SK-N-SH treated with all-trans-retinoic acid at 6 μM for 48 hours (cell line): ENCODE data around the gene H2AZ1.

ENCODE experiments used
- ARNTL ChIP-seq: fragments of 450-650 bp; formaldehyde crosslinking; IDR thresholded peaks from 2 replicates; pipeline ENCODE4 v1.5.0; 2020; ENCODE audit warnings: low read depth, mild to moderate bottlenecking, moderate library complexity, borderline replicate concordance
- BACH2 ChIP-seq: fragments of 250-450 bp; sonication (Bioruptor Pico); IDR thresholded peaks from 2 replicates; pipeline ENCODE4 v1.9.0; 2021; ENCODE audit warnings: mild to moderate bottlenecking, borderline replicate concordance
- CREB5 ChIP-seq: fragments of 250-450 bp; sonication (Bioruptor Pico); IDR thresholded peaks from 2 replicates; pipeline ENCODE4 v1.5.1; 2020; ENCODE audit warnings: low read depth, mild to moderate bottlenecking, moderate library complexity
- CSDC2 ChIP-seq: fragments of 250-450 bp; sonication (Bioruptor Pico); IDR thresholded peaks from 2 replicates; pipeline ENCODE4 v1.5.0; 2020; ENCODE audit warnings: mild to moderate bottlenecking, moderate library complexity
- GLIS3 ChIP-seq: fragments of 250-450 bp; sonication (Bioruptor Pico); IDR thresholded peaks from 2 replicates; pipeline ENCODE4 v1.5.0; 2020; ENCODE audit warnings: mild to moderate bottlenecking, moderate library complexity
- ISL1 ChIP-seq: fragments of 250-450 bp; sonication (Bioruptor Pico); IDR thresholded peaks from 2 replicates; pipeline ENCODE4 v2.1.2; 2022; ENCODE audit warnings: mild to moderate bottlenecking, moderate library complexity
- PATZ1 ChIP-seq: fragments of 250-450 bp; sonication (Bioruptor Pico); IDR thresholded peaks from 2 replicates; pipeline ENCODE4 v1.8.0; 2020; ENCODE audit warnings: mild to moderate bottlenecking, moderate library complexity, borderline replicate concordance
- POU6F1 ChIP-seq: fragments of 250-450 bp; sonication (Bioruptor Pico); IDR thresholded peaks from 2 replicates; pipeline ENCODE4 v1.8.0; 2021; ENCODE audit warnings: low read depth, mild to moderate bottlenecking, moderate library complexity, borderline replicate concordance
- RARB ChIP-seq: fragments of 250-450 bp; sonication (Bioruptor Pico); IDR thresholded peaks from 2 replicates; pipeline ENCODE4 v1.8.0; 2021; ENCODE audit warnings: mild to moderate bottlenecking, moderate library complexity
- TOX ChIP-seq: fragments of 250-450 bp; sonication (Bioruptor Pico); IDR thresholded peaks from 2 replicates; pipeline ENCODE4 v1.8.0; 2021; ENCODE audit warnings: mild to moderate bottlenecking, moderate library complexity, borderline replicate concordance
- ZFP3 ChIP-seq: fragments of 250-450 bp; sonication (Bioruptor Pico); IDR thresholded peaks from 2 replicates; pipeline ENCODE4 v1.5.0; 2020; ENCODE audit warnings: mild to moderate bottlenecking, moderate library complexity
- ZFP30 ChIP-seq: fragments of 450-650 bp; formaldehyde crosslinking; IDR thresholded peaks from 2 replicates; pipeline ENCODE4 v1.5.0; 2022; ENCODE audit warnings: mild to moderate bottlenecking, moderate library complexity
- ZNF565 ChIP-seq: fragments of 450-650 bp; formaldehyde crosslinking; conservative IDR thresholded peaks from 2 replicates; pipeline ENCODE4 v1.5.0; 2020; ENCODE audit warnings: low read depth, mild to moderate bottlenecking, moderate library complexity
- TF ChIP-seq, protein P1 (sequence below): fragments of 250-450 bp; sonication (Bioruptor Pico); IDR thresholded peaks from 2 replicates; pipeline ENCODE4 v1.5.0; 2020; ENCODE audit warnings: mild to moderate bottlenecking, moderate library complexity

DNA sequence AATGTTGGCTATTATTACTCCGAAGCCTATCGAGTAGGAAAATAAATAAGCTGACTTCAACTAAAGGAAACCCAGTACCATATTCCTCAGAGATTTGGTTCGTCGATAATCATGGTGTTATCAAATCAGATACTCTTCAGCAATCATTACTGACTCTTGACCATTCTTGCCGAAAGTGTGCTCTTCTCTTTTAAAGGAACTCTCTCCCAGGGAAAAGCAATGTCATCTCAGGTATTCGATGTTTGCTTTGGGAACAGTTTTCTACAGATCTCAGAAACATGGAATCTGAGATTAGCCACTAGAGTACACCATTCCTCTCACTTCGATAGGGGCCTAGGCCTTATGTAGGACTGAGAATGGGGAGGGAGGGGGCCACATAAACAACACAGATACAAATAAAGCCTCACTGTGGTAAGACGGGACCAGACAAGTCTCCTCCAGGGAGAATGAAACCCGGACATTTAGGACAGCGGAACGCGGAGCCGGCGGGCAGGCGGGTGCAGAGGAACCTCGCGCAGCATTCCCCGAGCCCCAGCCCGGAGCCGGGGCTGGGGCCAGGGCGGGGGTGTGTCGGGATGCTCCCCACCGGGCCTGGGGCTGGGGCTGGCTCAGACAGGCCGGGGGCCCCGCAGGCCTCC, 4.2 kb downstream of the H2AZ1 start:
- TF ChIP-seq ARNTL (CRISPR knock-in tag) (no peak), RARB (CRISPR knock-in tag) (no peak), ZFP3 (CRISPR knock-in tag) (no peak), ZNF565 (CRISPR knock-in tag) (no peak), GLIS3 (no peak), CREB5 (CRISPR knock-in tag) (no peak), CSDC2 (CRISPR knock-in tag) (no peak), PATZ1 (CRISPR knock-in tag) (0 out of 2 replicates have a peak, but pooled peaks have one; percentile 29), BACH2 (CRISPR knock-in tag) (no peak), ISL1 (CRISPR knock-in tag) (no peak), POU6F1 (CRISPR knock-in tag) (no peak), ZFP30 (CRISPR knock-in tag) (no peak), TOX (CRISPR knock-in tag) (no peak)
- TF ChIP-seq, protein P1, sequence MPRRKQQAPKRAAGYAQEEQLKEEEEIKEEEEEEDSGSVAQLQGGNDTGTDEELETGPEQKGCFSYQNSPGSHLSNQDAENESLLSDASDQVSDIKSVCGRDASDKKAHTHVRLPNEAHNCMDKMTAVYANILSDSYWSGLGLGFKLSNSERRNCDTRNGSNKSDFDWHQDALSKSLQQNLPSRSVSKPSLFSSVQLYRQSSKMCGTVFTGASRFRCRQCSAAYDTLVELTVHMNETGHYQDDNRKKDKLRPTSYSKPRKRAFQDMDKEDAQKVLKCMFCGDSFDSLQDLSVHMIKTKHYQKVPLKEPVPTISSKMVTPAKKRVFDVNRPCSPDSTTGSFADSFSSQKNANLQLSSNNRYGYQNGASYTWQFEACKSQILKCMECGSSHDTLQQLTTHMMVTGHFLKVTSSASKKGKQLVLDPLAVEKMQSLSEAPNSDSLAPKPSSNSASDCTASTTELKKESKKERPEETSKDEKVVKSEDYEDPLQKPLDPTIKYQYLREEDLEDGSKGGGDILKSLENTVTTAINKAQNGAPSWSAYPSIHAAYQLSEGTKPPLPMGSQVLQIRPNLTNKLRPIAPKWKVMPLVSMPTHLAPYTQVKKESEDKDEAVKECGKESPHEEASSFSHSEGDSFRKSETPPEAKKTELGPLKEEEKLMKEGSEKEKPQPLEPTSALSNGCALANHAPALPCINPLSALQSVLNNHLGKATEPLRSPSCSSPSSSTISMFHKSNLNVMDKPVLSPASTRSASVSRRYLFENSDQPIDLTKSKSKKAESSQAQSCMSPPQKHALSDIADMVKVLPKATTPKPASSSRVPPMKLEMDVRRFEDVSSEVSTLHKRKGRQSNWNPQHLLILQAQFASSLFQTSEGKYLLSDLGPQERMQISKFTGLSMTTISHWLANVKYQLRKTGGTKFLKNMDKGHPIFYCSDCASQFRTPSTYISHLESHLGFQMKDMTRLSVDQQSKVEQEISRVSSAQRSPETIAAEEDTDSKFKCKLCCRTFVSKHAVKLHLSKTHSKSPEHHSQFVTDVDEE (CRISPR knock-in tag), result no peak
